DLD1 (cell line): ENCODE results near the gene AJAP1.
"Not testable (repeated sequence)": the region's sequence is repeated elsewhere in the genome, so short reads cannot be mapped to it uniquely, and the experiment has no call there.

ENCODE experiments used
- in situ Hi-C: cut with HindIII; loops from 2 replicates; pipeline ENCODE4 v1.10.0; 2017; ENCODE audit warnings: low sequenced_read_pairs

The AJAP1 gene

DNA sequence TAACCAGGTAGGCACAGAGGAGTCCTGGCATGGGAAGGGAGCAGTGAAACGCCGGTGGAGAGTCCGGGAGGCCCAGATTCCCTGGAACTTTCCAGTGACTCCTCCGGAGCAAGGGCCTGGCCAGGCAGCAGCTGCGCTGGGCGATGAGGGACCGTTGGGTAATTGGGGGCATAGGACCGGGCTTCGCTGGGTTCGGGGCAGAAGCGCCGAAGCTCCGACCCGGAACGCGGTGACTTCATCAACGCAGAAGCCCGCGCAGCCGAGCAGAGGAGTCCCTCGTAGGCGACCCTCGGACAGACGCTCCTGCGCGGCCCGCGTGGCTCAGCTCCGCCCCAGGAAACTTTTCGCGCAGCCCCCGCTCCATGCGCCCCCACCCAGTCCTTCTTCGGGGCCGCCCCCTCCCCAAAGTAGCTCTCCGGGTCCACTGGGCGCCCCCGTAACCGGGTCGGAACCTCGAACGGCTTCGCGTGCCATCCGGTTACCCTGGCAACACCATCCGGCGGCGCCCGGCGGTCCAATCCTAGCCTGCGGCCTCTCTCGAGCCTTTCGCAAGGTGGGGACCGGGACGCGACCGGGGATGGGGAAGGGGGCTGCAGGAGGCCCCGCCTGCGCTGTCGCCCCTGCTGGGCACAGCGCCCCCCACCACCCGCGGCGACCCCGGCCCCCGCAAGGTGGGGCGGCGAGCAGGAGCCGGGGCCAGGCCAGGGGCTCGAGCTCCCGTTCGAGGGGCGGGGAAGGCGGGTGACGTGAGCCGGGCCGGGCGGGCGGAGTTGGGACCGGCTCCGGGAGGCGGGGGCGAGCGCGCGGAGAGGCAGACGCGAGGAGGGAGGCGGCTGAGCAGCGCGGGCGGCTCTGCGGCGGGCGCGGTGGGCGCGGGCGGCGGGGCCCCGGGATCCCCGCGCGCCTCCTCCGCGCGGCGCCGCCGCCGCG, at the start of gene AJAP1:
Gene AJAP1, plus strand, starts transcription at position 814 of the 930 bp plus-strand sequence. CDS start 817 bp downstream, outside the sequence.
- in situ Hi-C loops, result no loop called here

- in situ Hi-C loops, result no loop called here
Observed at GRCh38 chr1:4605158-4605557, 49.3 kb upstream of the AJAP1 start.

DNA sequence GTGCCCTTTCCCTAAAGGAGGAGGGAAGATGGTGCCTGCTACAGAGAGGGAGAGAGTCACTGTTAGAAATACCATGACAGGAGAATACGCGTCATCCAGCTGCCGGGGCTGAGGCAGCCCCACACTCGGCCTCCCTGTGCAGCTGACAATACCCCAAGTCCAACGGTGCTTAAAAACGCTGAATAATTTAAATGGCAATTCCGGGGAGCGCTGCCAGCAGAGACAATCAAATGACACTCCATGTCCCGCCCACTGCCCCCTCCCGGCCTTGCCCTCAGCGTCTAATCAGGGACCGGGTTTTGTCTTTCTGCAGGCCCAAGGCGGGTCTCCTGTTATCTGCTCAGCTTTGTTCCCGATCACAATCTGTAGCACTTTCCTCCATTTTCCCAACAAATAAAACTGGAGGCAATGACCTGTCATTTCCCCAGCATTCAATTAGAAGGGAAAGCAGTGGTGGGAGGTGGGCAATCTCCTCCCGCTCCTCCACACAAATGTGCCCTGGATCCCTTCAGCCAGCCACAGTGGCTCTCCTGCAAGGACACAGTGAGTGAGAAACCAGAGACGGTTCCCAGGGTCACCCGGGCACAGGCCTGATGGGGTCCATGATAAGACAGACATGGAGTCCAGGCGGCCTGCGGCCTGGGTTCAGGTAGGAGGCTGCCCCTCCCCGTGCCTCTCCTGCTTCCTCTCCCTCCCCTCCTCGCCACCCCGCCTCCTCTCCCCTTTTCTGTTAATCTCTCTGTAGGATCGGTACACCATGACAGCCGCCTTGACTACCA, 42.7 kb upstream of the AJAP1 start:
- in situ Hi-C loops, result no loop called here

GRCh38 chr1:4612991-4613390, 41.4 kb upstream of the AJAP1 start:
- in situ Hi-C loops, result no loop called here

DNA sequence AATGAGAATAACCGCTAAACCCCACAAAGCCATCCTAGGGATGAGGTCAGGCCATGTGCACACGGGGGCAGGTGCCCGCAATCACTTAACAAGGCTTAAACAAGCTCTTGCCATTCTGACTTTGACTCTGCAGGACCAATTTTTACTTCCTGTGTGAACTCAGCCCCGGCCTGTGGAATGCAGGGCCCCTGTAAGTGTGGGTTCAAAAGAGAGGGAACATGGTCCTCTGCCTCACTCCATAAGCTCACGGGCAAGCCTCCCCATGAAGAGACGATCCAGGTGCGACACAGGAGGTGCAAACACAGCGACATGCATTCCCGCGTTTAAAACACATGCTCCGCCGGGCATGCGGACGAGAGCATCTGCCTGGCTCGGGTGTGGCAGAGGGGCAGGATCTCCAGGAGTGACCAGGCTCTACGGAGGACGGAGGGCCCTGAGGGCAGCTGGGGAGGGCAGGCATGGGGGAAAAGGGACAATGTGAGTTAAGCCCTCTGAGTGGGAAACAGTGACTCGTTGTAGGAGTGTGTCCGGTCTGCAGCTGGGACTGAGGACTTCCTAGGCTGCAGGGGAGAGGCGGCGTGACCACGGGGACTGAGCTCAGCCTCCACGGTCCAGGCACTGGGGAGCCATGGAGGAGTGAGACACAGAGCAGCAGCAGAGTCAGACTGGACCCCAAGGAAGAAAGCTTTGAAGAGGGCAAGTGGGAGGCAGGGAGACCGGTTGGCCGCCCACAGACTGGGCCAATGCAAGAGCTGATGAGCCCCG, 40.6 kb upstream of the AJAP1 start:
- in situ Hi-C loops, result no loop called here

GRCh38 chr1:4614371-4615137, 39.9 kb upstream of the AJAP1 start:
- in situ Hi-C loops, result no loop called here

DNA sequence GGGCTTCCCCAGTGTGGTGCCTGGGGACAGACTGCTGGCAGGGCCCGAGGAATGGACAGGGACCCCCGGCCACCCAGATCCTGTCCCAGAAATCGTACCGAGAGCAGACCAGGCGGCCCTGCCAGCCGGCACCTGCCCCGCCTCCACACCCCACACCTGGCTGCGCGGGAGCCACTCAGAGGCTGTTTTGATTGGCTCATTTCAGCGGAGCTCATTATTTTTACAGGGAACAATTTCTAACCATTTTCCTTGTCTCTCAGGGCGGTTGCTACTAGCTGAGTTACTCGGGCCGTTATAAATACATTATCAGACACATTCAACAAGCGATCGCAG, 39.3 kb upstream of the AJAP1 start:
- in situ Hi-C loops, result no loop called here

GRCh38 chr1:4615501-4615900, 38.9 kb upstream of the AJAP1 start:
- in situ Hi-C loops, result no loop called here

GRCh38 chr1:4616831-4617465, 37.5 kb upstream of the AJAP1 start:
- in situ Hi-C loops, result no loop called here

DNA sequence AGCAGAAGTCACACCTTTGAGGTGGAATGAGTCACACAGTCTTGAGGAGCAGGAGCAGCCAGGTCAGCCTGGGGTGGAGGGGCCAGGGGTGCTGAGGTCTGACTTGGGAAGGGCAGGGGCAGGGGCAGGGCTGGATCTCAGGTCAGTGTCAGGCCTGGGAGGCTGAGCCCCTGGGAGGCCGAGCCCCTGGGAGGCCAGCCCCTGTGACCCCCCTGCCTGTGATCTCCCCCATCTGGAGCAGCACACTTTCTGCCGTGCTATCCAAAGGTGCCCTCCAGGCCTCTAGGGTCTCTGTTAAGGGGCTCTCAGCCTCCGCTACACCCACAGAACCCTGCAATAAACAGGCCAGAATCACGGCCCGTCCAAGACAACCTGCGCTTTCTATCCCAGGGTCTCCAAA, 36.9 kb upstream of the AJAP1 start:
- in situ Hi-C loops, result no loop called here

- in situ Hi-C loops, result not testable (repeated sequence)
Observed at GRCh38 chr1:4618827-4619226, 35.6 kb upstream of the AJAP1 start.

GRCh38 chr1:4621646-4622045, 32.8 kb upstream of the AJAP1 start:
- in situ Hi-C loops, result no loop called here

DNA sequence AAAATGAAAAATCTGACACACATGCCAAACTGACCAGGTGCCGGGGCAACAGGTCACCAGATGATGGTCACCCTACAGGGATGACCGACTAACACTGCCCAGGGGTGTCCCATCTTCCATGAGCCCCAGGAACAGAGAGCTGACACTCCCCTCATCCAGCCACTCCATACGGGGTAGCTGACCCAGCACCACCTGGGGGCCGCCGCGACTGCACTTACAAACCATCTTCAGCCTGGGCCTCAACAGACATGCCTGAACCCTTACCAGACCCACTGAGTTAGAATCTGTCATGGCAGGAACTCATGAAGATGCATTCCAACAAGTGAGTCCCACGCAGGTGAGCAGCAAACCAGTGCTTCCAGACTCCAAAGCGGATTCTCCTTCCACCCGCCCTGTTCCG, 31.6 kb upstream of the AJAP1 start:
- in situ Hi-C loops, result no loop called here

DNA sequence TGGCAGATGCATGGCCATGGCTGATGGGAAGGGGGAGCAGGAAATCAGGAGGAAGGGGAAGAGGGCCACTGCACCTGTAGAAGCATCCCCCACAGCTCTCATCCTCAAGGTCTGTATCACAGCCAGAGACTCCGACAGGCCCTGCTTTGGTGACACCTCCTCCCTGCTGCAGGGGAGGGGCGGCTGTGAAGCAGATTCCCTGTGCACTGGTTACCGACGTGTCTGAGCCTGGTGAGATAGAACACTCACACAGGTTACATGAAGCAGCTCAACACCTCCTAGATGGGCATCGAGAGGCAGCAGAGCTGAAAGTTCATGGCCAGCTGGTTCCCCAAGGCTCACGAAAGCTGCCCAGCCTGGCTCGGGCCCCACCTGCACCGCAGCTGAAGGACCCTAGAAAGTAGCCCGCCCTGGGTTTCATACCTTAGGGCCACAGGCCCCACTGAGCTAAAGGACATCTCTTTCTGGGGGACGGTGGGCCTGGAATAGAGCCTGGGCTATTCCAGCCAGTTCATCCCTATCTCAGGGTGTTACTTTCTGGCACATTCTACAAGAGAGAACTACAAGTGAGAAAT, 30.2 kb upstream of the AJAP1 start:
- in situ Hi-C loops, result no loop called here

DNA sequence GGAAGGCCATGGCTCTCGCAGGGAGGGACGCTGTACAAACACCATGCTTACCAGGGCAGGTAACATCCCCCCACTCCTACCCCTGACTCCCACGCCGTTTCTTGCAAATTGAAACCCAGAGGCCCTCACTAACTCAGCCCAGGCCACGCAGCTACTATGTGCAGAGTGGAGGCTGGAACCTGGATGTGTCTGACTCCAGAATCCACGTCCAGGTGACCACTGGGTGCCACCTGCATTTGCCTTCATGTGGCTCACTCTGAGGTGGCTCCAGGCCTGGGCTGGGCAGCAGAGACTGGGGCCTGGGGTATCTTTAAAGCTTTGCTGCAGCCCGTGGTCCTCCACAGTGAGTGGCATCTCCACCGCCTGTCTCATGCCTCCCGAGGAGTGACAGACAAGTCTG, 29.6 kb upstream of the AJAP1 start:
- in situ Hi-C loops, result no loop called here

DNA sequence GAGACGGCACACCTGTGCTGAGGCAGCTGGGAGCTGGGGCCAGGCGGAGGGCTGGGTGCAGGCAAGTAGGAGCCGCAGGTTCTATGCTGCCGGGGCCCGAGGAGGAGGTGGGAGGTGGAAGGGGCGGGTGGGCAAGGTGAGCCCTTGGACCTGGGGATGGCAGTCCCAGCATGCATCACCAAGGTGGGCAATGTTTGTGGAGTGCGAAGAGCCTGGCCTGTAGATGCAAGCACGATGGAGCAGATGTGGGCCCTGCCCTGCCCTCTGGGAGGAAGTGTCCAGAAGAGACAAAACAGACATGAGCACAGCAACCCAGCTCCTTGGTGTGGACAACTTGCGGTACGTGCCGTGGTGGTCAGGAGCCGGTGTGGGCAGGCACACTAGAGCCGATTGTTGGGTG, 28.3 kb upstream of the AJAP1 start:
- in situ Hi-C loops, result no loop called here

DNA sequence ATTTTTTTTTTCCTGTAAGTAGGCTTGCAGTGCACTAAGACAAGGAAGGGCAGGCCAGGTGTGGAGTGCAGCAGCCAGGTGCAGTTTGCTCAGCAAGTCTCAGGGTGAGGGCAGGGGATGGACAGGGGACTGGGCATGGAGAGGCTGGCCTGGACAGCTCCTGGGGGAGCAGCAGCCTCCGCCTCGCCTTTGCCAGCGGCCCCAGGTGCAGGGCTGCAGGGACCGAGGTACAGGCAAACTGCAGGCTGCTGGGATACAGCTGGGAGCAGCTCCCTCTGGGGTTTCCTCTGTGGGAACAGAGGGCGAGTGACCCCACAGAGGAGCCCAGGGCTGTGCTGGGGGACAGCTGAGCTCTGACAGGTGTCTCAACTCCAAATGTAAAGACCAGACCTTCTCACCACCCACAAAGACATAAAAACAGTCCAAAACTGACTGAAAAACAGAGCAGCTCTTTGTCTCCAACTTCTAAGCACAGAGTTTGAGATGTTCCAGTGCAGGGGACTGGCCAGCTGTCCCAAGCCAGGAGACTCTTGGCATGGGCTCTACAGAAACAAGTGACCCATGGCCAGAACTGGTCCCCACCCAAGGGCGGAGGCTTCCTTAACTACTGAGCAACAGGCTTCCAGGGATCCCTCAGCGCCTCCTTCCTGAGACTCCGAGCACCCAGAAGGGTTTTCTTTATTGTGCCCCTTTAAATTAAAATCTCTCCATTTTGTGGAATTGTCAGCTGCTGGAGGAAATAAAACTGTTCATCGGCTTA, 27.7 kb upstream of the AJAP1 start:
- in situ Hi-C loops, result no loop called here

GRCh38 chr1:4627353-4627752, 27.1 kb upstream of the AJAP1 start:
- in situ Hi-C loops, result no loop called here

DNA sequence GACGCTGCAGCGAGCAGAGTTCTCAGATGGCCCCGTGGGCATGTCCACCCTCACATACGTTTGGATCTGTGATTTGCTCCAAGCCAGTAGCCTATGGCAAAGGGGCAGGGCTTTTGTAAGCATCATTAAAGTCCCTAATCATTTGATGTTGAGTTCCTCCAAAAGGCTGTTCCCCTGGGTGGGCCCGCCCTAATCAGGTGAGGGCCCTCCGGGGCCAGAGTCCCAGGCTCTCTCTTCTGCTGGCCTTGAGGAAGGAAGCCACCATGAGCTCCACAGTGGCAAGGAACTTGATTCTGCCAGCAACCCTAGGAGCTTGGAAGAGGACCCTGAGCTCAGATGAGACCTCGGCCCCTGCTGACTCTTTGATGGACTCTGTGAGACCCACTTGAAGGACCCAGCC, 25.4 kb upstream of the AJAP1 start:
- in situ Hi-C loops, result no loop called here
